MM.1S (cell line): ENCODE results near the gene NRM.

Experiments
- CTCF ChIP-seq: fragments of 300-600 bp; sonication (generic); IDR thresholded peaks from 2 replicates; pipeline ENCODE4 v1.5.1; 2016; ENCODE audit warnings: antibody characterized with exemption, low read length, mixed read lengths
- EZH2 ChIP-seq: fragments of 300-600 bp; sonication (generic); optimal IDR thresholded peaks from 2 replicates; pipeline ENCODE3; 2017; ENCODE audit warnings: low read depth, mild to moderate bottlenecking, antibody characterized with exemption, low read length, mixed read lengths

GRCh38 chr6:30686908-30687658, 3.7 kb downstream of the NRM start:
- TF ChIP-seq CTCF, result no peak
- TF ChIP-seq EZH2, result no peak
